ENCODE measurements around the gene TATDN2.

TATDN2 gene

DNA sequence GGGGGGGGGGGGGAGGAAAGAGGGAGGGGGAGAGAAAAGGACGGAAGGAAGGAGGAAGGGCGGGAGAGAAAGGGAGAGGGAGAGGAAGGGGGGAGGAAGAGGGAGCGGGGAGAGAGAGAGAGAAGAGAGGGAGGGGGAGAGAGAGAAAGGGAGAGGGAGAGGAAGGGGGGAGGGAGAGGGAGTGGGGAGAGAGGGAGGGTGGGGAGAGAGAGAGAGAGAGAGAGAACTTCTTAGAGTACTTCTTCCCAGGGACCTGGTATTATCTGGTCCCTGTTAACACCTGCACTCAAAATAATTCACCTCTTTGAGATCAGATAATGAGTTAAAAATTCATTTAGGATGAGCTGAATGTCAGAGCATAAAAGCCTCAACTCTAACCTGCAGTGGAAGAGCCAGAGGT, 71.5 kb downstream of the TATDN2 start:
- TF ChIP-seq, protein P1, sequence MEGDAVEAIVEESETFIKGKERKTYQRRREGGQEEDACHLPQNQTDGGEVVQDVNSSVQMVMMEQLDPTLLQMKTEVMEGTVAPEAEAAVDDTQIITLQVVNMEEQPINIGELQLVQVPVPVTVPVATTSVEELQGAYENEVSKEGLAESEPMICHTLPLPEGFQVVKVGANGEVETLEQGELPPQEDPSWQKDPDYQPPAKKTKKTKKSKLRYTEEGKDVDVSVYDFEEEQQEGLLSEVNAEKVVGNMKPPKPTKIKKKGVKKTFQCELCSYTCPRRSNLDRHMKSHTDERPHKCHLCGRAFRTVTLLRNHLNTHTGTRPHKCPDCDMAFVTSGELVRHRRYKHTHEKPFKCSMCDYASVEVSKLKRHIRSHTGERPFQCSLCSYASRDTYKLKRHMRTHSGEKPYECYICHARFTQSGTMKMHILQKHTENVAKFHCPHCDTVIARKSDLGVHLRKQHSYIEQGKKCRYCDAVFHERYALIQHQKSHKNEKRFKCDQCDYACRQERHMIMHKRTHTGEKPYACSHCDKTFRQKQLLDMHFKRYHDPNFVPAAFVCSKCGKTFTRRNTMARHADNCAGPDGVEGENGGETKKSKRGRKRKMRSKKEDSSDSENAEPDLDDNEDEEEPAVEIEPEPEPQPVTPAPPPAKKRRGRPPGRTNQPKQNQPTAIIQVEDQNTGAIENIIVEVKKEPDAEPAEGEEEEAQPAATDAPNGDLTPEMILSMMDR (IDR thresholded peaks at IDR 0.05) = no peak

DNA sequence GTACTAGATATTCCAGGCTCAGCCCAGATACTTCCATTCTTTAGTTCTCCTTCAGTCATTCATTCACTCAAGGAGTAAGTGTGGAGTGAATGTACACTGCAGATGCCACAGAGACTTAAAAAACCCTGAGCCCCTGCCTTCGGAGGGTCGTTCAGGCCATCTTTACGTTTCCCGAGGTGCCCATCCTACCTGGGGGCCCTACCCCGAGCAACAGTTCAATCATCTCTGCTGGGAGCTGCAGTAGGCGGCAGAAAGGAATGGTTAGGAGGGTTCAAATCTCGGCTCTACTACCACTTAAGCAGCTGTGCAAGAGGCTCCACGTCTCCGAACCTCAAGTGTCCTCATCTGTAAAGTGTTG, 72.0 kb downstream of the TATDN2 start:
- TF ChIP-seq, protein P1 (IDR thresholded peaks at IDR 0.05) = no peak

DNA sequence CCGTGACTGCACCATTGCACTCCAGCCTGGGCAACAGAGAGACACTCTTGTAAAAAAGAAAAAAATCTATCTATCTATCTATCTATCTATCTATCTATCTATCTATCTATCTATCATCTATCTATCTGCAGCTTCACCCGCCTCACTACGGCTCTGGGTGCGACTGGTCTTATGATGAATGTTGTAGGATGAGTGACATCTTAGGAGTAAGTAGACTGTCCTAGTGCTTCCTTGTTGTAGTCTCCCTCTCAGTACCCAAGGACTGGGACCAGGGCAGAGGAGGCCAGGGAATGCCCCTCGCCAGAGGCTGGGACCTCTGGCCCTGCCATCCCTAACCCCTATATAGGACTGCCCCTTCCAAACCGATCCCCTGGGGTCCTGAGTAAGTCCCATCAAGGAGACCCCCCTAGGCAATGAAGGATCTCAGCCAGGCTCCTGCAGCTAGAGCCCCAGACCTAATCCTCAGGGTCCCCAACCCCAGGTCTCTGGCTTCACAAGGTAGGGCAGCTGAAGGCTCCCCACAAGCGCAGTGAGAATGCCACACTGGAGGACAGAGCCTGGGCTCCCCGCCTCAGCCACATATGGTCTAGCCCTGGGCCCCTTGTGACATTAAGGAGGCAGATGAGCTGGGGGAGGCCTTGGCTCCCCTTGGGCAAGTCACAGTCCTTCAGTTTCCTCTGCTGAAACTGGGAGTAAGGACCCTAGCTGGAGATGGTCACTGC, 73.5 kb downstream of the TATDN2 start:
- TF ChIP-seq, protein P1 (IDR thresholded peaks at IDR 0.05) = no peak

DNA sequence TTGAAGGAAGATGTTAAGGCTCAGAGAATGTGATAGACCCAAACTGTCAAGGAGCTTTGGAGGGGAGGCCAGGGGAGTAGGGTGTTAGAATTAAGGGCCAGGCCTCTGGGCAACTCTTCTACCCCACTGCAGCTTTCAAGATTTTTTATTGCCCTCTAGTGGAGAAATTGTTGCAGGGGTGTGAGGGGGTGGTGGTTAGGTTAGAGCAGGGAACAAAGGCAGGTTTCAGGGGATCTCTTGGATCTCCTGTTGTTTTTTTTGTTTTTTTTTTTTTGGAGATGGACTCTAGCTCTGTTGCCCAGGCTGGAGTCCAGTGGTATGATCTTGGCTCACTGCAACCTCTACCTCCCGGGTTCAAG, 74.1 kb downstream of the TATDN2 start:
- TF ChIP-seq, protein P1 (IDR thresholded peaks at IDR 0.05) = peak; percentile 42; the same call in 1 of the 2 replicates

DNA sequence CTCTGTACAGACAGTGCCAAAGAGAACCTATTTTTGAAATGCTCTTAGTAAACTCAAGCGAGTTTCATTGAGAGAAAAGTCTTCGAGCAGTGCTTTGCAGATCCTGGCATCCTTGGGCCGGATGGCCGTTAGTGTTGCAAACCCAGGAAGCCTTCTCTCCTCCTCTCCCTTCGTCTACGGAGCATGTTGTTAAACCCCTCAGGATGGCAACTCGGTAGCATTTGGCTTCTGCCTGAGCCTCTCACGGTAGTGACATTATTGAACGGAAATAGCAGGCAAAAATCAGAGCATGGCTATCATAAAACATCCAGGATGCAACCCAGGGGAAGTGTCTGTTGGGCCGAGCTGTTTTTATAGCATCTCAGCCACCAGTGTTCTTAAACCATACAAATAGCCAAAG, 79.3 kb downstream of the TATDN2 start:
- TF ChIP-seq, protein P1 (IDR thresholded peaks at IDR 0.05) = no peak

DNA sequence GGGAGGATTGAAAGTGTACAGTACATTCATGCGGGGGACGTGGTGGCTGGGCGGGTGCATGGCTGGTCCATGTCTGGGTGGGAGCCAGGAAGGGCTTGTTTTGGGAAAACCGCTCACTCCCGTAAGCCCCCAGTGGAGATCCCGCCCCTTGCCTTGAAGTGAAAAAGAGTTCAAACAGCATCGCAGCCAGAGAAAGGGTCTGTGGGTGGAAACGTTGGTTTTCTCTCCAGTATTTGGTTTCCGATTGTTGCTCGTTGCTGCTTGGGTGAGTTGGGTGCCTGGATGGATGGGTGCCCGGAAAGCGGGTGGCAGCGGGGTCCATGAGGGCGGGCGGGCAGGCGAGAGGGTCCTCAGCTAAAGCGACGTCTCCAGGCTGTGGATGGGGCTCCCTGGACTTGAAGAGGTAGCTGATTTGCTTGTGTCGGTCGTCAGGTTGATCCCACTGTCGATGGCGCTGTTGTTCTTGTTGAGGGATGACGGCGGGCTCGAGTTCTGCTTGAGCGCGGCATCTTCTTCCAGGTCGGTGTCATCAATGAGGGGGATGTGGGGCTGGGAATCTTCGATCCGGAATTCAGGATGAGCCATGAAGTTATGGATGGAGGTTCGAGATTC, 80.3 kb downstream of the TATDN2 start:
- TF ChIP-seq, protein P1 (IDR thresholded peaks at IDR 0.05) = no peak

DNA sequence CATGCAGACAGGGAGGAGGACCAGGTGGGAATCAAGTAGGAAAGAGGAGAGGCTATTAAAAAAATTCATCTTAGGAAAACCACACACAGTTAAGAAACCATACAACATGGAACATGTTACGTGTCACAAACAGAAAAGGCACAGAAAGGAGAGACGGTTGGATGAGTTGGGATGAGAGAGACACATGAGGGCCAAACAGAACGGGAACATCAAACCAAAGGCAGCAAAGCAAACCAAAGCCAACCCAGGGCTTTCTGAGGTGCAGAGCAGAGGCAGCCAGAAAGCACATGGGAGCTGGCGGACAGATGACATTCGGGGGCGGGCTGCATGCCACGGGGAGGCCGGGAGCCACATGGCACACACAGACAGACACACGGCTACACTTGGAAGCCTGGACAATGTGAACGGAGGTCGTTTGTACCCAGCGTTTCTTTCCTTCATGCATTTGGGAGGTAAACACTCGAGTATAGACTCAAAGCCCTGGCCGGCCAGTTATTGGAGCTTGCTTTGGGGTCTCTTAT, 81.3 kb downstream of the TATDN2 start:
- TF ChIP-seq, protein P1 (IDR thresholded peaks at IDR 0.05) = no peak

All from LNCAP (cell line).